ENCODE measurements around the gene HIPK2.

HIPK2 gene

GRCh38 chr7:139733751-139734150 is 44.0 kb downstream of the HIPK2 start:
- DNase-seq = no peak

- DNase-seq = no peak
These were observed 45.2 kb downstream of the HIPK2 start for GRCh38 chr7:139732471-139733167.

GRCh38 chr7:139731802-139732470 is 45.9 kb downstream of the HIPK2 start:
- peak in 1 of 2 experiments; percentile 63 for DNase-seq

DNA sequence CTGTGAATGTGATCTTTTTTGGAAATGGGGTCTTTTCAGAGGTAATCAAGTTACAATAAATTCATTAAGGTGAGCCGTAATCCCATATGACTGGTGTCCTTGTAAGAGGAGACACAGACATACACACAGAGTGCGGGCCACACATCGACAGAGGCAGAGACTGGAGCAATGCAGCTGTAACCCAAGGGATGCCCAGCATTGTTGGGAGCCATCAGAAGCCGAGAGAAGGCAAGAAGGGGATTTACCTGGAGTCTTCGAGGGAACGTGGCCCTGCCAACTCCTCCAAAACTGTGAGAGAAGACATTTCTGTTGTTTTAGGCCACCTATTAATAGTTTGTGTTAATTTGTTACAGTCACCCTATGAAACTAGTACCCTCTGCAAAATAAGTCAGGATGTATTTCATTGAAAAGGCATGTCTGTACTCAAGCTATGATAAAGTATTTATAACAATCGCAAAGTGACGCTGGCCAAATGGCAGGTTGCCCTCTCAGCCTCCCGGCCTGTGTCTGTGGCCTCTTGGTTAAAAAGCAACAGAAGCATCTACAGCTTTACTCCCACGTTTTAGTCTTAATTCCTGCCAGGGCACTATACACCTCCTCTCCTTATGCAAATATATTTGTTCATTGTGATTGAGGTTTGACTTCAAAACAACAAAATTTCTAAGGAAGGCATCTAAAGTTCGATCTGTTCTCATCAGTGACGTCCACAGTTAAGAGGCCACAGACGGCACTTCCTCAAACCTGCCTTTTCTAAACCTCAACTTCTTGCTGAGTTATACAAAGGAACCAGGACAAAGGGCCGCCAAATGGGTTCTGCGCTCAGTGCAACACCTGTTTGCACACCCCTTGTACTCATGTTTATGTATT is 46.8 kb downstream of the HIPK2 start:
- DNase-seq = no peak

GRCh38 chr7:139728203-139728602 is 49.6 kb downstream of the HIPK2 start:
- DNase-seq = no peak

DNA sequence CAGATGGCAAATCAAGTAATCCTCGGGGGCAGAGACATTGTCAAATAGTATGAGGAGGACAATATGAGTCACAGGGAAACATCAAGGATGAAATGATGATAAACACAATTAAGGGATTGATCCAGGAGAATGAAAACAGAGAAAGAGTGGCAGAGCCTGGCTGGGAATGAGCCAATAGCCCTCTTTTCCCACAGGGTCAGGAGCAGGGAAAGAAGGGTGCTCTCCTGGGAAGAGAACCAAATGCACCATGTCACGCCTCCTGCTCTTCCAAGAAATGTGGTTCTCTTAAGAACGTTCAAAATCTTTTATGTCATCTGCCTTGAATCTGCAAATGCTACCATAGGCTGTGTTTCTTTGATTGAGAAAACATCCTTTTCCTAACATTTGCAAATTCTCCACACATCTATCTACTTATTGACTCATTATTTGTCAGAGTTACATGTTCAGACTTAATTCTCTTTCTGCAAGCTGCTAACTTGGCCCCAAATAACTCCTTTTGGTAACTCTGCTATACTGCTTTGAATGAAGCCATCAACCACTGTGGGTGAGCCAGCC is 50.6 kb downstream of the HIPK2 start:
- DNase-seq = peak in 1 of 2 experiments; percentile 17

DNA sequence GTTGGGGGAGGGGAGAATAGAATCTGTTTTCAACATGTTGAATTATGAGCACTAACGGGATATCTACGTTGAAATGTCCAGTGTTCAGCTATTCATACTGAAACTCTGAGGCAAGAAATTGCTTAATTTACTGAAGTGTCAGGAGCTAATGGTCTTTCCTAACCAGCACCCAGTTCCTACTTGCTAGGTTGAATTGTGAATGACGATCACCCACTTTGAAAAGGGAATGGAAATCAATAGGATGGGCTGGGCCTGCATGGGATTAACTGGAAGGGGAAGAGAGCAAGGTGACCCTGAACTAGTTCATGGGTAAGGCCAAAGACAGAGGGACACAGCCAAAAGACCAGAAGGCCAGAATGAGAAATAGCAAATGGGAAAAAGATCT is 51.3 kb downstream of the HIPK2 start:
- DNase-seq = no peak

DNA sequence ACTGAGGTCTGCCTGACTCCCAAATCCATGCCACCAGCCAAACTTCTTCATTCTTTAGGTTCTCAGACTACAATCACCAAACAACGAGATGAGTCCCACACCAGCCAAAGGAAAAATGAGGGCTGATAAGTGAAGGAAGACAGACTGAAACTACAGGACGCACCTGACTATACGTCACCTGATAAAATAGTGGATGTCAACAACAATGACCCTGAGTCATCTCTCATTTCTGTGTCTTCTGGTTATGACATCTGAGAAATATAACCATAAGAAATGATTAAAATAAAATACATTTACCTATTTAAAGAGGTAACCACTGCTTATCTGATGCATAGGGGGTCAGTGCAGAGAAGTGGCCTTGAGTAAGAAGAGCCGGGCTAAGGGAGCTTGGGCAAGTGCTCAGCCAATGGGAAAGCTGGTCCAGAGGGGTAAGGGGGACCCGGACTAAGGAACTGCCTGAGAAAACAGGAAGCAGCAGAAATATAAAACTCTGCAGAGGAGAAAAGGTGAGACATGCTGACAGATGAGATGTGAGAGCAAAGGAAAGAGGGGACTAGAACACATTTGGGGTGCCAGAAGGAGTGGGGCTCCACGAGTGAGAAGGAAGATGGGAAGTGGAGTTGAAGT is 51.8 kb downstream of the HIPK2 start:
- no peak for DNase-seq

DNA sequence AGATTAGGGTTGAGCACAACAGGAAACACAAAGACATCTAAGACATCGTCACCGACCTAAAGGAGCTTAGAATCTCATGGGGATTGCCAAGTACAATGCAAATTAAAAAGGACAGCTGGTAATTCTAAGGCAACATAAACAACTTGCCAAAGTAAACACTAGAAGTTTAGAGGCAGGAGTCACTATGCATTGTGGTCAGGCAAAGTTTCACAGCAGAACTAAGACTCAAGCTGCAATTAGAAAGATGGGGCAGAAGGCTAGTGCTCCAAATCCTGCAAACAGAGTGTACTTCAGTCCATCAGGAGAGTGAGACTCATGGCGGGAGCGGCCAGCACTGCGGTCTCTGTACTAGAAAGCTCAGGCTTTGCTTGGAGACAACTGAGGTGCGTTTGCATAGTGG is 52.7 kb downstream of the HIPK2 start:
- DNase-seq = peak in 1 of 2 experiments; percentile 23

GRCh38 chr7:139722604-139723003 is 55.2 kb downstream of the HIPK2 start:
- no peak for DNase-seq

DNA sequence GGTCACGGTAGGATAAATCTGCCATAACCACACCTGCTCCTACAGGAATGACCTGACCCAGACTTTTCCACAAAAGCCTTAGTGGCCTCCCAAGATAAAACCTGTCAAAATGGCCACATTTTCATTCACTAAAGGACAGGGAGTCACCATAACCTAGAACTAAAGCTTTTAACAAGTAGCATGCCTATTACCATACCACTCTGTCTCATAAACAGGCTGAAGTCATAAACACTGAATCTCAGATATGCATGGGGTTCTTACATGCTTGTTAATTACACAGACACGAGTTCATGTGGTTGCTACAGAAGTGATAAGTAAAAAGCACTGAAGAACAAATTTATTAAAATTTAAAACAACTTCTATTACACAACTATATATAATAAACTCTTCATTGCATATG is 56.0 kb downstream of the HIPK2 start:
- DNase-seq = no peak

GRCh38 chr7:139721417-139721816 is 56.4 kb downstream of the HIPK2 start:
- DNase-seq = no peak

- DNase-seq = peak in 1 of 2 experiments; percentile 21
These were observed 57.0 kb downstream of the HIPK2 start for GRCh38 chr7:139720705-139721231.

DNA sequence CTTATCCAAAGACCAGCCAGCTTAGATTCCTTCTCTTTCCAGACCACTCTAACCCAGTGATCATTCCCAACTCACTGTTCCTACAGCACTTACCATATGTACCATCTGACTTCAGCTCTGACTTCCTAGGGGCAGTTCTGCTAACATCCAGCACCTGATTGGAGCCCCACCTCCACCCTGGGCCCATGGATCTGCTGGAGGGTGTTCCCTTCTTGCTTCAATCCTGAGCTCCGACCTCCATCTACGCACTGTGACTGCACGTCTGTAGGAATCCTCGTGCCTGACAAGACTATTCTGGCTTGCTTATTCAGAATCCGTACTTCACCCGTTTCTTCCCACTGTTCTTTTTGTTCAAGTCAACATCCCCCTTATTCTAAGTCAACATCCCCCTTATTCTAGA is 57.6 kb downstream of the HIPK2 start:
- no peak for DNase-seq

- DNase-seq = no peak
These were observed 58.9 kb downstream of the HIPK2 start for GRCh38 chr7:139718859-139719258.

DNA sequence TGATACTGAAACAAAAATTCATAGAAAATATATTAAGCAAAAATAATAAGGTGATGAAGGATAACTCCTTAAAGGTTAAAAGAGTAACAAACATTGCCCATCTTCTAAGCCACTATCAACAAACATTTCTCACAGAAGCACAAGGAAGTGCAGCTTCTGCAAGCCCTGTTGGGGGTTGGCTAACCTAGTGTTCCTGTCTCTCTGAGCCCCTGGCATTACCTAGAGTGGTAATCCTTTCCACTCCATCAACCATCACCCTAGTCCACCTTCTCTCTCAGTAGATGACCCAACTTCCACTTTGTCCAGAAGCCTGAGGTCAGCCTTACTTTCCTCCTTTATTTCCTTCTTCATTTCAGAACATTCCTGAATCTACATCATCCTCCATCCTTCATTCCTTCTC is 59.7 kb downstream of the HIPK2 start:
- no peak for DNase-seq

- DNase-seq = no peak
These were observed 61.4 kb downstream of the HIPK2 start for GRCh38 chr7:139716156-139716942.

DNA sequence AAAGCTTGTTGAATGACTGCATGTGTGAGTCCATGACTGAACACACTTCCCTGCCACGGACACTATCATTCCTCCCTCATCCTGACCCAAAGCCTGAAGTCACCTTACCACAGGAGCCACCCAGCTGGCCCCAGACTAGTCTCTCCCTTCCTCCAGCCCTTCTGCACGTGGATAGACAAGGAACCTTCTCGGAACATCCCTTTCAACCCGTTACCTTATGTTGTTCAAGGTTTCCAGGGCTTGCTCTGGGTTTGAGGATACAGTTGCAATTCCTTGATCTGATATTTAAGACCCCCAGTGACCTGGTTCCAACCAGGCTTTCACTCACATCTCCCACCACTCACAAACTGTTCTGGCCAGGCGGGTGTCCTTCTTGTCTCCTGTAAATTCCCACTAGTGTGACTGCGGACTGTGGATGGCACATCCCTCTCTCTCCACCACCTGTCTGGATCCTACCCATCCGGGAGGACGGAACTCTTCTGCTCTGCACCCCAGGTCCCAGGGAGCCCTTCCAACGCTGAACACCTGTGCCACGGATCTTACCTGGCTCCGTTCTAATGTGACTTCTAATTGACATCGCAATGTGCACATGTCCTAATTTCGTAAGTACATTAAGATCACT is 62.5 kb downstream of the HIPK2 start:
- no peak for DNase-seq

DNA sequence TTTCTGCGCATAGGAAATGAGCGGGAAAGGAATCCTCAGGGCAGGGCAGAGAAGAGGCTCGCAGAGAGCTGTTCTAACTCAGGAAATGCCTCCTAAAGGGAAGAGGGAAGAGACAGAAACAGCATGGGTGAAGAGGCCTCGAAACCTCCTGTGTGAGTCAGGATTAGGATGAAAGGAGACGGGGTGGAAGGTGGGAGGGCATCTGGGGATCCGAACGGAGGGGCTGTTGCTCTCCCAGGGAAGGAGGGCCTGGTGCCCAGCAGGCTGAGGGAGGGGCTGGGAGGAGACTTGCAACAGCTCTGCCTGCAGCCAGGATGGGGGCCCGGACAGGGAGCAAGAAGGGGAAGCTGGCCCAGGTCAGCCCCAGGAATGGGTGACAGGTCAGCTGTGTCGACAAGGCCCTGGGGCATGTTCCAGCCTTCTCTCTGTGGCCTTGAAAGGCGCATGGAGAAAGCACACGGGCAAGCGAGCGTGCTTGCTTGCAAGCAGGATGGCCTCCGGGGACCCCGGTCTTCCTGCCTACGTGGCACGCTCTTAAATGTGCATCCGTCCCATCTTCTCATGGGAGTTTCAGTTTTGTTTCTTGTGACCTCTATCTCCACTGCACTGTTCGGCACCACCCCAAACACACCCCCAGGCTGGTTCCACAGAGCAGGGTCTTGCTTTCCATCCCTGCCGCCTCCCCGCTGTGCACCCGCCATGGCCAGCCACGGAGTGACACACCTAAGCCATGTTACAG is 63.5 kb downstream of the HIPK2 start:
- DNase-seq = no peak

DNA sequence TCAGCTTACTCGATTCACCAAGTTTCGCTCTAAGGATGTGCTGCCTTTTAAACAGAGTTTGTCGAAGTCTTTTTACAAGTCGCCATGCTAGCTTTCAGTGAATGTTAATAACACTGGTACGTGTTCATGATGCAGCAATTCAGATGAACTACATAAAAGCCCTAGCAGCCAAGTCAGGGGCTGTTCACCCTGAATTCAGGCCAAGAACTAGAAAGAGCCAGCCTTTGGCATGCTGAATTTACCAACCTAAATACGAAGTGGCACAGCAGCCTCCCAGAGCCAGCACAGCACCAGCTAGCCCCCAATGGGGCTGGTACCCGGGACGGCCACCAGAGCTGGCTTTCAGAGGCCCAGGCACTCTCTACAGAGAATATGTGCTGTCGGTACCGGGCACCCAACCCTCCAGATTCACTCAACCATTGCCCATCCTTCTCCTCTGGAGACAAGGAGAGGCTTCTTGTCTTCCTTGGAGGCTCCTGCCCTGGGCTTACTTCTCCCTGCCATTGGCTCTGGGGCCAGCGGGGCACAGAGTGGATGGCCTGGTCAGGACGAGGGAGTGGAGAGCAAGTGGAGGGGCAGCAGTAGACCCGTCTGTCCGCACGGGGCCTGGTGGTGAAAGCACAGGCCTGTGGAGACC is 64.2 kb downstream of the HIPK2 start:
- no peak for DNase-seq
